AG09309 (cell line): ENCODE data around the gene SMAD1.
A peak's percentile ranks its signal among the peaks of the same experiment; 100 is the strongest.

Experiments used
- DNase-seq: peaks from one replicate; pipeline ENCODE4 v3.0.0-alpha.2; 2010; ENCODE audit warnings: low read depth
- H3K4me3 ChIP-seq: 2 replicates; pipeline ENCODE4 v1.5.1; 2011; ENCODE audit warnings: mild to moderate bottlenecking, low read depth, low read length, moderate library complexity; ENCODE audit not compliant: control insufficient read depth
- CTCF ChIP-seq: IDR thresholded peaks from 2 replicates; pipeline ENCODE4 v1.5.1; 2011; ENCODE audit warnings: mild to moderate bottlenecking, low read depth, low read length, inconsistent platforms; ENCODE audit not compliant: insufficient read depth, control insufficient read depth; ENCODE audit errors: missing control alignments

The SMAD1 gene

GRCh38 chr4:145536044-145536443 is 54.4 kb downstream of the SMAD1 start:
- no peak for DNase-seq
- no peak for TF ChIP-seq CTCF
- no peak overlapping the region for H3K4me3 ChIP-seq

- DNase-seq = no peak
- H3K4me3 ChIP-seq = no peak overlapping the region
- no peak for TF ChIP-seq CTCF
Measured at GRCh38 chr4:145538596-145538995, 56.9 kb downstream of the SMAD1 start.

- H3K4me3 ChIP-seq = no peak overlapping the region
- no peak for TF ChIP-seq CTCF
- DNase-seq = no peak
Measured at GRCh38 chr4:145539671-145540070, 58.0 kb downstream of the SMAD1 start.

- peak; percentile 4 for DNase-seq
- no peak for TF ChIP-seq CTCF
- no peak overlapping the region for H3K4me3 ChIP-seq
Measured at GRCh38 chr4:145540235-145540634, 58.6 kb downstream of the SMAD1 start.

- TF ChIP-seq CTCF = no peak
- DNase-seq = no peak
- no peak overlapping the region for H3K4me3 ChIP-seq
Measured at GRCh38 chr4:145541346-145541745, 59.7 kb downstream of the SMAD1 start.

GRCh38 chr4:145545031-145545430 is 63.4 kb downstream of the SMAD1 start:
- no peak for TF ChIP-seq CTCF
- no peak for DNase-seq
- H3K4me3 ChIP-seq = no peak overlapping the region

GRCh38 chr4:145545538-145546174 is 64.0 kb downstream of the SMAD1 start:
- H3K4me3 ChIP-seq = no peak overlapping the region
- DNase-seq = peak; percentile 69
- no peak for TF ChIP-seq CTCF
